ENCODE measurements around the gene WDFY4.

Gene WDFY4

DNA sequence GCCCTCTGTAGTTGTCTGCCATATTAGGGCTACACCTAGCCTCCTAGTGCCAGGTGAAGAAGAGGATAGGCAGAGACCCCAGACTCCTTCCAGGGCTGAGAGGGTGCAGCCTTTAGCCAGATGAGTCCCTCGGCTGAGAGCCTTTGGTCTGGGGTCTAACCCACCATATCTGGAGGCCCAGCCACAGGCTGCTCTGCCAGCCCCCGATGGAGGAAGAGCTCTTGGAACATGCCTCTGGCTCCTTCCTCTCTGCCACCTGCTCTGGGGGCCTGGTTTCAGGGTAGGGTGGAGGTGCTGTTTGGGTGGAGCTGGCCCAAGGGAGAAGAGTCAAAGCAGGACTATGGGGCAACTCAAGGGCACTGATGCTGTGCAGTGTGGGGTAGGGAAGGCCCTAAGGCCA lies 253.6 kb downstream of the WDFY4 start:
- no peaks in the 10 kb centered on the region for H3K79me2 ChIP-seq
- no peaks in the 10 kb centered on the region for H3K4me1 ChIP-seq
- H3K9me3 ChIP-seq (ENCODE audit: control insufficient read depth, low read length), result no peaks in the 10 kb centered on the region
- no peaks in the 10 kb centered on the region for H3K36me3 ChIP-seq (ENCODE audit: control insufficient read depth, insufficient read depth, low read length)
- no peaks in the 10 kb centered on the region for H3K27me3 ChIP-seq (ENCODE audit: control insufficient read depth, insufficient read depth, low read length)
- no peak overlapping the region for H3K9ac ChIP-seq
- no peak overlapping the region for H3K27ac ChIP-seq
- H3K4me3 ChIP-seq (ENCODE audit: low read depth, low read length), result no peak overlapping the region
- H3K4me2 ChIP-seq (ENCODE audit: low read length), result no peak overlapping the region
- no peak overlapping the region for H2AFZ ChIP-seq
- TF ChIP-seq, protein P1, sequence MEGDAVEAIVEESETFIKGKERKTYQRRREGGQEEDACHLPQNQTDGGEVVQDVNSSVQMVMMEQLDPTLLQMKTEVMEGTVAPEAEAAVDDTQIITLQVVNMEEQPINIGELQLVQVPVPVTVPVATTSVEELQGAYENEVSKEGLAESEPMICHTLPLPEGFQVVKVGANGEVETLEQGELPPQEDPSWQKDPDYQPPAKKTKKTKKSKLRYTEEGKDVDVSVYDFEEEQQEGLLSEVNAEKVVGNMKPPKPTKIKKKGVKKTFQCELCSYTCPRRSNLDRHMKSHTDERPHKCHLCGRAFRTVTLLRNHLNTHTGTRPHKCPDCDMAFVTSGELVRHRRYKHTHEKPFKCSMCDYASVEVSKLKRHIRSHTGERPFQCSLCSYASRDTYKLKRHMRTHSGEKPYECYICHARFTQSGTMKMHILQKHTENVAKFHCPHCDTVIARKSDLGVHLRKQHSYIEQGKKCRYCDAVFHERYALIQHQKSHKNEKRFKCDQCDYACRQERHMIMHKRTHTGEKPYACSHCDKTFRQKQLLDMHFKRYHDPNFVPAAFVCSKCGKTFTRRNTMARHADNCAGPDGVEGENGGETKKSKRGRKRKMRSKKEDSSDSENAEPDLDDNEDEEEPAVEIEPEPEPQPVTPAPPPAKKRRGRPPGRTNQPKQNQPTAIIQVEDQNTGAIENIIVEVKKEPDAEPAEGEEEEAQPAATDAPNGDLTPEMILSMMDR (IDR thresholded peaks at IDR 0.05), result no peak

GRCh38 chr10:48938990-48939536 lies 254.4 kb downstream of the WDFY4 start:
- Histone ChIP-seq H3K27ac (no peak overlapping the region), H3K36me3 (ENCODE audit: control insufficient read depth, insufficient read depth, low read length) (no peaks in the 10 kb centered on the region), H3K9me3 (ENCODE audit: control insufficient read depth, low read length) (no peaks in the 10 kb centered on the region), H3K27me3 (ENCODE audit: control insufficient read depth, insufficient read depth, low read length) (no peaks in the 10 kb centered on the region), H3K4me3 (ENCODE audit: low read depth, low read length) (no peak overlapping the region), H3K4me1 (no peaks in the 10 kb centered on the region), H3K4me2 (ENCODE audit: low read length) (no peak overlapping the region), H2AFZ (no peak overlapping the region), H3K9ac (no peak overlapping the region), H3K79me2 (no peaks in the 10 kb centered on the region)
- TF ChIP-seq, protein P1 (IDR thresholded peaks at IDR 0.05), result no peak

GRCh38 chr10:48939790-48940325 lies 255.2 kb downstream of the WDFY4 start, which contains the start of gene LRRC18:
Gene LRRC18 (minus strand): TSS chr10:48939840. CDS start chr10:48914155, 25,685 bp downstream.
- Histone ChIP-seq H3K36me3 (ENCODE audit: control insufficient read depth, insufficient read depth, low read length) (no peaks in the 10 kb centered on the region), H3K27me3 (ENCODE audit: control insufficient read depth, insufficient read depth, low read length) (no peaks in the 10 kb centered on the region), H3K9me3 (ENCODE audit: control insufficient read depth, low read length) (no peaks in the 10 kb centered on the region), H2AFZ (no peak within 1 kb of the TSS), H3K27ac (no peak within 1 kb of the TSS), H3K4me3 (ENCODE audit: low read depth, low read length) (no peak within 1 kb of the TSS), H3K79me2 (no peaks in the 10 kb centered on the region), H3K4me1 (no peaks in the 10 kb centered on the region), H3K4me2 (ENCODE audit: low read length) (no peak within 1 kb of the TSS), H3K9ac (no peak within 1 kb of the TSS)
- TF ChIP-seq, protein P1 (IDR thresholded peaks at IDR 0.05), result no peak

DNA sequence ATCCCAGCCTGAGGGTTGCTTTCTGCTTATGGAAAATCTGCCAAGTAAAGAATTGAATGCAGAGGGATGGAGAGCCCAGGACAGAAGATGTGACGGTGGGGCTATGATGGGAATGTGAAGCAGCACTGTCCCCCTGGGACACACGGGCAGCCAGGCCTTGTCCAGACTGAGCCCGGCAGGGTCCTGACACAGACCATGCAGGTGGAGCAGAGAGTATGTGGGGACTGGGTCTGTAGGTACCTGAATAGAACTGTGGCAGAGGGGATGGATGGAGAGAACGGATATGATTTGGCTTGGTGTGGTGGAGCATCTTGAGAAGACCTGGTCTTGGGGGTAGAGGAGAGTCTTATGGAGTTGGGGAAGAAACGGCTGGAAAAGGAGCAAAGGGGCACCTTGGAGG lies 255.7 kb downstream of the WDFY4 start:
- no peaks in the 10 kb centered on the region for H3K27me3 ChIP-seq (ENCODE audit: control insufficient read depth, insufficient read depth, low read length)
- H3K36me3 ChIP-seq (ENCODE audit: control insufficient read depth, insufficient read depth, low read length), result no peaks in the 10 kb centered on the region
- no peaks in the 10 kb centered on the region for H3K4me1 ChIP-seq
- no peak overlapping the region for H3K4me3 ChIP-seq (ENCODE audit: low read depth, low read length)
- H3K9ac ChIP-seq, result no peak overlapping the region
- no peak overlapping the region for H3K4me2 ChIP-seq (ENCODE audit: low read length)
- no peak overlapping the region for H2AFZ ChIP-seq
- TF ChIP-seq, protein P1 (IDR thresholded peaks at IDR 0.05), result no peak
- H3K79me2 ChIP-seq, result no peaks in the 10 kb centered on the region
- H3K27ac ChIP-seq, result no peak overlapping the region
- H3K9me3 ChIP-seq (ENCODE audit: control insufficient read depth, low read length), result no peaks in the 10 kb centered on the region

- no peaks in the 10 kb centered on the region for H3K27me3 ChIP-seq (ENCODE audit: control insufficient read depth, insufficient read depth, low read length)
- TF ChIP-seq, protein P1 (IDR thresholded peaks at IDR 0.05), result no peak
- no peak overlapping the region for H3K4me3 ChIP-seq (ENCODE audit: low read depth, low read length)
- no peak overlapping the region for H3K4me2 ChIP-seq (ENCODE audit: low read length)
- H2AFZ ChIP-seq, result no peak overlapping the region
- H3K27ac ChIP-seq, result no peak overlapping the region
- no peaks in the 10 kb centered on the region for H3K4me1 ChIP-seq
- H3K36me3 ChIP-seq (ENCODE audit: control insufficient read depth, insufficient read depth, low read length), result no peaks in the 10 kb centered on the region
- no peaks in the 10 kb centered on the region for H3K79me2 ChIP-seq
- H3K9ac ChIP-seq, result no peak overlapping the region
- no peaks in the 10 kb centered on the region for H3K9me3 ChIP-seq (ENCODE audit: control insufficient read depth, low read length)
Observed at GRCh38 chr10:48940958-48941357, 256.3 kb downstream of the WDFY4 start.
